T-helper 1 cell treated with Interleukin-12 subunit alpha and Interleukin-12 subunit beta and Interleukin-4 antibody, amounts not matched to agents 30 μg/mL and 1 μg/mL, for 36 hours (primary cell): ENCODE results near the gene MCM7.

Source experiments
- H3K27ac Mint-ChIP-seq: one replicate; pipeline ENCODE4 v1.8.0; 2021; ENCODE audit warnings: mild to moderate bottlenecking, mixed read lengths
- H3K27me3 Mint-ChIP-seq: one replicate; pipeline ENCODE4 v1.8.0; 2021; ENCODE audit warnings: low read depth, mixed read lengths
- H3K36me3 Mint-ChIP-seq: one replicate; pipeline ENCODE4 v1.8.0; 2021; ENCODE audit warnings: low read depth, mixed read lengths
- H3K4me1 Mint-ChIP-seq: one replicate; pipeline ENCODE4 v1.8.0; 2021; ENCODE audit warnings: low read depth, mixed read lengths
- H3K4me3 Mint-ChIP-seq: one replicate; pipeline ENCODE4 v1.8.0; 2021; ENCODE audit warnings: mild to moderate bottlenecking, moderate library complexity, mixed read lengths
- H3K9me3 Mint-ChIP-seq: one replicate; pipeline ENCODE4 v1.8.0; 2021; ENCODE audit warnings: mixed read lengths

MCM7 gene

GRCh38 chr7:100111156-100111555, 10.0 kb upstream of the MCM7 start:
- H3K4me1 Mint-ChIP-seq, result no peaks in the 10 kb centered on the region
- H3K4me3 Mint-ChIP-seq, result no peak overlapping the region
- H3K36me3 Mint-ChIP-seq, result peaks cover 17% of the 10 kb centered on the region
- no peaks in the 10 kb centered on the region for H3K27me3 Mint-ChIP-seq
- no peak overlapping the region for H3K27ac Mint-ChIP-seq
- no peaks in the 10 kb centered on the region for H3K9me3 Mint-ChIP-seq

- no peak overlapping the region for H3K27ac Mint-ChIP-seq
- H3K9me3 Mint-ChIP-seq, result no peaks in the 10 kb centered on the region
- no peaks in the 10 kb centered on the region for H3K27me3 Mint-ChIP-seq
- no peak overlapping the region for H3K4me3 Mint-ChIP-seq
- H3K36me3 Mint-ChIP-seq, result peaks cover 17% of the 10 kb centered on the region
- no peaks in the 10 kb centered on the region for H3K4me1 Mint-ChIP-seq
Observed at GRCh38 chr7:100109521-100110163, 8.4 kb upstream of the MCM7 start.

GRCh38 chr7:100107890-100108289, 6.7 kb upstream of the MCM7 start:
- Mint-ChIP-seq H3K27me3 (no peaks in the 10 kb centered on the region), H3K27ac (no peak overlapping the region), H3K4me1 (peaks cover 5% of the 10 kb centered on the region), H3K9me3 (no peaks in the 10 kb centered on the region), H3K4me3 (no peak overlapping the region), H3K36me3 (peaks cover 14% of the 10 kb centered on the region)

GRCh38 chr7:100107125-100107737, 6.0 kb upstream of the MCM7 start:
- Mint-ChIP-seq H3K4me3 (no peak overlapping the region), H3K36me3 (peaks cover 14% of the 10 kb centered on the region), H3K9me3 (no peaks in the 10 kb centered on the region), H3K27ac (no peak overlapping the region), H3K4me1 (peaks cover 11% of the 10 kb centered on the region), H3K27me3 (no peaks in the 10 kb centered on the region)

GRCh38 chr7:100106633-100107032, 5.4 kb upstream of the MCM7 start:
- no peak overlapping the region for H3K4me3 Mint-ChIP-seq
- H3K36me3 Mint-ChIP-seq, result peaks cover 14% of the 10 kb centered on the region
- H3K27ac Mint-ChIP-seq, result peak overlapping the region; percentile 31
- no peaks in the 10 kb centered on the region for H3K27me3 Mint-ChIP-seq
- peaks cover 11% of the 10 kb centered on the region for H3K4me1 Mint-ChIP-seq
- H3K9me3 Mint-ChIP-seq, result no peaks in the 10 kb centered on the region

GRCh38 chr7:100105534-100105933, 4.3 kb upstream of the MCM7 start:
- no peaks in the 10 kb centered on the region for H3K9me3 Mint-ChIP-seq

GRCh38 chr7:100102950-100103840, 2.0 kb upstream of the MCM7 start:
- H3K27ac Mint-ChIP-seq, result no peak overlapping the region
- H3K36me3 Mint-ChIP-seq, result peaks cover 25% of the 10 kb centered on the region
- H3K4me1 Mint-ChIP-seq, result peaks cover 32% of the 10 kb centered on the region
- H3K27me3 Mint-ChIP-seq, result no peaks in the 10 kb centered on the region
- no peaks in the 10 kb centered on the region for H3K9me3 Mint-ChIP-seq
- peak overlapping the region; percentile 83 for H3K4me3 Mint-ChIP-seq

More at GRCh38 chr7:100105534-100105933, 4.3 kb upstream of the MCM7 start:
- peaks cover 11% of the 10 kb centered on the region for H3K4me1 Mint-ChIP-seq
- no peak overlapping the region for H3K4me3 Mint-ChIP-seq
- peaks cover 11% of the 10 kb centered on the region for H3K36me3 Mint-ChIP-seq
- H3K27me3 Mint-ChIP-seq, result no peaks in the 10 kb centered on the region
- H3K27ac Mint-ChIP-seq, result no peak overlapping the region

GRCh38 chr7:100100420-100101015, 679 bp downstream of the MCM7 start:
- H3K4me3 Mint-ChIP-seq, result peak overlapping the region; percentile 91
- H3K27ac Mint-ChIP-seq, result peak overlapping the region; percentile 90
- H3K27me3 Mint-ChIP-seq, result no peaks in the 10 kb centered on the region
- no peaks in the 10 kb centered on the region for H3K9me3 Mint-ChIP-seq
- H3K36me3 Mint-ChIP-seq, result peaks cover 47% of the 10 kb centered on the region
- H3K4me1 Mint-ChIP-seq, result peaks cover 35% of the 10 kb centered on the region

GRCh38 chr7:100099452-100099851, 1.7 kb downstream of the MCM7 start:
- Mint-ChIP-seq H3K9me3 (no peaks in the 10 kb centered on the region), H3K27me3 (no peaks in the 10 kb centered on the region), H3K27ac (peak overlapping the region; percentile 88), H3K4me3 (peak overlapping the region; percentile 91), H3K4me1 (peaks cover 35% of the 10 kb centered on the region), H3K36me3 (peaks cover 51% of the 10 kb centered on the region)

- H3K27me3 Mint-ChIP-seq, result no peaks in the 10 kb centered on the region
- H3K27ac Mint-ChIP-seq, result peak overlapping the region; percentile 88
- H3K4me1 Mint-ChIP-seq, result peaks cover 34% of the 10 kb centered on the region
- peak overlapping the region; percentile 91 for H3K4me3 Mint-ChIP-seq
- peaks cover 52% of the 10 kb centered on the region for H3K36me3 Mint-ChIP-seq
- no peaks in the 10 kb centered on the region for H3K9me3 Mint-ChIP-seq
Observed at GRCh38 chr7:100098913-100099312, 2.3 kb downstream of the MCM7 start.

GRCh38 chr7:100095704-100096103, 5.5 kb downstream of the MCM7 start:
- peaks cover 28% of the 10 kb centered on the region for H3K4me1 Mint-ChIP-seq
- no peak overlapping the region for H3K4me3 Mint-ChIP-seq
- H3K27ac Mint-ChIP-seq, result peak overlapping the region; percentile 59
- H3K9me3 Mint-ChIP-seq, result no peaks in the 10 kb centered on the region
- H3K36me3 Mint-ChIP-seq, result peaks cover 79% of the 10 kb centered on the region
- H3K27me3 Mint-ChIP-seq, result no peaks in the 10 kb centered on the region

- no peak overlapping the region for H3K27ac Mint-ChIP-seq
- H3K4me3 Mint-ChIP-seq, result no peak overlapping the region
- H3K9me3 Mint-ChIP-seq, result no peaks in the 10 kb centered on the region
- peaks cover 83% of the 10 kb centered on the region for H3K36me3 Mint-ChIP-seq
- peaks cover 28% of the 10 kb centered on the region for H3K4me1 Mint-ChIP-seq
- H3K27me3 Mint-ChIP-seq, result no peaks in the 10 kb centered on the region
Observed at GRCh38 chr7:100095289-100095688, 5.9 kb downstream of the MCM7 start.

- H3K36me3 Mint-ChIP-seq, result peaks cover 71% of the 10 kb centered on the region
- no peaks in the 10 kb centered on the region for H3K27me3 Mint-ChIP-seq
- H3K4me3 Mint-ChIP-seq, result no peak overlapping the region
- H3K27ac Mint-ChIP-seq, result no peak overlapping the region
- H3K4me1 Mint-ChIP-seq, result peaks cover 23% of the 10 kb centered on the region
- H3K9me3 Mint-ChIP-seq, result no peaks in the 10 kb centered on the region
Observed at GRCh38 chr7:100093925-100094486, 7.2 kb downstream of the MCM7 start.

GRCh38 chr7:100093498-100093897, 7.7 kb downstream of the MCM7 start:
- H3K27ac Mint-ChIP-seq, result no peak overlapping the region
- no peak overlapping the region for H3K4me3 Mint-ChIP-seq
- H3K27me3 Mint-ChIP-seq, result no peaks in the 10 kb centered on the region
- H3K9me3 Mint-ChIP-seq, result no peaks in the 10 kb centered on the region
- H3K36me3 Mint-ChIP-seq, result peaks cover 66% of the 10 kb centered on the region
- peaks cover 18% of the 10 kb centered on the region for H3K4me1 Mint-ChIP-seq
